HepG2 (cell line): ENCODE results near the gene KAT6B.

Source experiments
- CBX5 ChIP-seq: sonication (generic); formaldehyde crosslinking; IDR thresholded peaks from 2 replicates; pipeline ENCODE4 v1.4.0; 2020; ENCODE audit warnings: missing genetic modification reagents, borderline replicate concordance
- EP300 ChIP-seq, 3 experiments: sonication (generic) in 1 of 3; formaldehyde crosslinking in 1 of 3; IDR thresholded peaks; 2 replicates each; pipeline versions ENCODE4 v1.5.1 to v1.6.1; 2011 to 2020; ENCODE audit warnings: low read depth in 2 of 3, low read length in 2 of 3, borderline replicate concordance in 1 of 3, improper control_type of control experiment in 1 of 3, mild to moderate bottlenecking in 1 of 3, missing genetic modification reagents in 1 of 3, moderate library complexity in 1 of 3
- PAWR ChIP-seq: sonication (generic); formaldehyde crosslinking; IDR thresholded peaks from 2 replicates; pipeline ENCODE4 v1.4.0; 2020; ENCODE audit warnings: missing genetic modification reagents, mild to moderate bottlenecking, borderline replicate concordance
- TCF7L2 ChIP-seq: IDR thresholded peaks from 2 replicates; pipeline ENCODE4 v1.6.1; 2011; ENCODE audit warnings: mild to moderate bottlenecking, low read depth, low read length, moderate library complexity
- ZC3H13 ChIP-seq: sonication (generic); formaldehyde crosslinking; IDR thresholded peaks from 2 replicates; pipeline ENCODE4 v1.8.1; 2023; ENCODE audit warnings: mild to moderate bottlenecking, missing genetic modification reagents, moderate library complexity
- ZHX1 ChIP-seq: sonication (generic); formaldehyde crosslinking; IDR thresholded peaks from 2 replicates; pipeline ENCODE4 v1.8.1; 2022; ENCODE audit warnings: low read depth, mild to moderate bottlenecking, missing genetic modification reagents
- ZNF7 ChIP-seq: IDR thresholded peaks from 2 replicates; pipeline ENCODE4 v1.6.1; 2016; ENCODE audit warnings: missing biosample characterization, missing genetic modification reagents
- TF ChIP-seq, protein P1 (sequence below): sonication (generic); formaldehyde crosslinking; conservative IDR thresholded peaks from 2 replicates; pipeline ENCODE4 v1.4.0; 2020; ENCODE audit warnings: missing genetic modification reagents

- TF ChIP-seq TCF7L2: no peak
- TF ChIP-seq PAWR (CRISPR knock-in tag): no peak
- TF ChIP-seq EP300 (IDR thresholded peaks at IDR 0.05; ENCODE audit: low read depth in 2 of 2, low read length in 2 of 2): no peak
- TF ChIP-seq EP300 (CRISPR knock-in tag; IDR thresholded peaks at IDR 0.05; ENCODE audit: borderline replicate concordance): no peak
- TF ChIP-seq CBX5 (CRISPR knock-in tag): no peak
- TF ChIP-seq ZC3H13 (CRISPR knock-in tag): no peak
- no peak for TF ChIP-seq ZHX1
- TF ChIP-seq, protein P1, sequence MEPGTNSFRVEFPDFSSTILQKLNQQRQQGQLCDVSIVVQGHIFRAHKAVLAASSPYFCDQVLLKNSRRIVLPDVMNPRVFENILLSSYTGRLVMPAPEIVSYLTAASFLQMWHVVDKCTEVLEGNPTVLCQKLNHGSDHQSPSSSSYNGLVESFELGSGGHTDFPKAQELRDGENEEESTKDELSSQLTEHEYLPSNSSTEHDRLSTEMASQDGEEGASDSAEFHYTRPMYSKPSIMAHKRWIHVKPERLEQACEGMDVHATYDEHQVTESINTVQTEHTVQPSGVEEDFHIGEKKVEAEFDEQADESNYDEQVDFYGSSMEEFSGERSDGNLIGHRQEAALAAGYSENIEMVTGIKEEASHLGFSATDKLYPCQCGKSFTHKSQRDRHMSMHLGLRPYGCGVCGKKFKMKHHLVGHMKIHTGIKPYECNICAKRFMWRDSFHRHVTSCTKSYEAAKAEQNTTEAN: no peak
- no peak for TF ChIP-seq ZNF7 (CRISPR knock-in tag)
Observed at GRCh38 chr10:74888962-74889661, 62.7 kb downstream of the KAT6B start.
